ENCODE measurements around the gene FGFR3.
A peak's percentile ranks its signal among the peaks of the same experiment; 100 is the strongest.

Gene FGFR3

DNA sequence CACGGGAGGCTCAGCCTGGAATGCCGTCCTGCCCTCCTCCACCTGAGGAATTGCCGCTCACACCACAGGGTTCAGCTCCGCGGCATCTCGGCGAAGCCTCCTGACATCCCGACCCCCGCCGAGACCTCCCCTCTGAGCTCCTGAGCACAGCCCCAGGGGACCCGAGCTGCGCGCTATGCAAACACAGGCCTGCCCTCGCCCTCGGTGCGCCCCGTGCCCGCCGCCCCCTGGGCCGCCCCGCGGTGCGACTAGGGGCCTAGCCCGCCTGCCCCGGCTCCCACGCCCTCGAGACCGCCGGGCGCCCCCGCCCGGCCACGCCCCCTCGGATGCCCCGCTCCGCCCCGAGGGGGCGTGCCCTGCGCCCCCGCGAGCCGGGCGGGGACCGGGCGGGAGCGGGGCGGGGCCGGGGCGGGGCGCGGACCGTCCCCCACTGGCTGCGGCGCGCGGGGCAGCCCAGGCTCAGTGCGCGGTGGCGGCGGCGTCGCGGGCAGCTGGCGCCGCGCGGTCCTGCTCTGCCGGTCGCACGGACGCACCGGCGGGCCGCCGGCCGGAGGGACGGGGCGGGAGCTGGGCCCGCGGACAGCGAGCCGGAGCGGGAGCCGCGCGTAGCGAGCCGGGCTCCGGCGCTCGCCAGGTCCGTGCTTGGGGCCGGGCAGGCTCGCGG is at the start of gene FGFR3:
Gene FGFR3, plus strand, starts transcription at position 462 of the 664 bp plus-strand sequence. CDS start 642 bp downstream, outside the sequence.
- DNase-seq: peak; percentile 24

DNA sequence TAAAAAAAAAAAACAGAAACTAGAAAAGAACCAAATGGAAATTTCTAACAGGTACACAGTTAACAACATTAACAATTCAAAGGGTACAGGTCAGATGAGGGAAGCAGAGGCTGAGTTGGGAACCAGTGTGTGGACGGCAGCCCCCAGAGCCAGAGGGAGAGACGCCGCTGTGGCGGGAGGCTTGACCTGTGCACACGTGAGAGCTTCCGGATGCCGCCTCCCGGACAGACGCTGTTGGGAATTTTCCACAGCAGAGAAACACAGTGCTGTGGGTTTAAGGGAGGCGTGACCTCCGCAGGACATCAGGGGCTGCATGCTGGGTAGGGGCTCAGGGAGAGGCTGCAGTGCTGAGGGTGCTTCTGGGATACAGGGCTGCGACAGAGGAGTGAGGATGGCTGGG is 49.5 kb upstream of the FGFR3 start:
- DNase-seq: no peak

DNA sequence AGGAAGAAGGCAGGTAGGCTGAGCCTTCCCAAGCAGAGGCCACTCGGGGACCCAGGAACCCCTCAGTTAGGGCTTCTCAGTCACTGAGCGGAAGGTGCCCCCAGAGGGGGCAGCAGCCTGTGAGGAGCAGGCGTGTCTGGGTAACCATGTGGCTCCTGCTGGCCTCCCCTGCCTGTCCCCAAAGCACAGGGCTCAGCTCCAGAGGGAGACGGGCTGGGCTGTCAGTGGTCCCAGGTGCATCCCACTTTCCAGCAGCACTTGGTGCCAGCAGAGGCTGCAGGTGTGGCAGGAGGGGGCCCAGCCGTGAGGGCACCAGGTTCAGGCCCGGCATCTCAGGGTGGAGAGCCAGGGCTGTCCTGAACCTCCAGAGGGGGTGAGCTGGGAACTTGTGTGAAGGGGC is 49.1 kb upstream of the FGFR3 start:
- no peak for DNase-seq

DNA sequence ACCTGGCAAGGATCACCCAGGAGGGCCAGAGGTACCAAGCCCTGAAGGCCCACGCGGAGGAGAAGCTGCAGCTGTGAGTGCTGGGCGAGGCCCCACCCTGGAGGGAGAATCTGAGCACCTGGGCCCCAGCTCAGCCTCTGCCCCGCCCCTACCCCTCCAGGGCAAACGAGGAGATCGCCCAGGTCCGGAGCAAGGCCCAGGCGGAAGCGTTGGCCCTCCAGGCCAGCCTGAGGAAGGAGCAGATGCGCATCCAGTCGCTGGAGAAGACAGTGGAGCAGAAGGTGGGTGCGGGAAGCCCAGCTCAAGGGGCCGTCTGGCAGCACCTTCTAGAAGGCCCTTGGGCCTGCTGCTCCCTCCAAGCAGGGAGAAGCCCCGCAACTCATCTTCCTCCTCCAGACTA is 48.5 kb upstream of the FGFR3 start:
- no peak for DNase-seq

DNA sequence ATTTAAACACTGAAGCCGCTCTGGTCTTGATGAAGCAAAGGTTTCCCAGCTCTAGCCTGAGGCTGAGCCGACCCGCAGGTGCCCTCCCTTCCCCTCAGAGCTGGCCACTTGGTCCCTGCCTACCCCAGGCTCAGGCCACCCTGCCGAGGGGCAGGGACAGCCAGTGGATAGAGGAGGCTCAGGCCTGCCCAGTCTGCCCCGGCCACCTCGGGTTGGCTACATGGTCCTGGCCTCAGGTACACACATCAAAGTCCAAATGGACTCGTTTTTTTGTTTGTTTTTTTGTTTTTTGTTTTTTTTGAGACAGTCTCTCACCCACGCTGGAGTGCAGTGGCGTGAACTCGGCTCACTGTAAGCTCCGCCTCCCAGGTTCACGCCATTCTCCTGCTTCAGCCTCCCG is 47.9 kb upstream of the FGFR3 start:
- DNase-seq: no peak

DNA sequence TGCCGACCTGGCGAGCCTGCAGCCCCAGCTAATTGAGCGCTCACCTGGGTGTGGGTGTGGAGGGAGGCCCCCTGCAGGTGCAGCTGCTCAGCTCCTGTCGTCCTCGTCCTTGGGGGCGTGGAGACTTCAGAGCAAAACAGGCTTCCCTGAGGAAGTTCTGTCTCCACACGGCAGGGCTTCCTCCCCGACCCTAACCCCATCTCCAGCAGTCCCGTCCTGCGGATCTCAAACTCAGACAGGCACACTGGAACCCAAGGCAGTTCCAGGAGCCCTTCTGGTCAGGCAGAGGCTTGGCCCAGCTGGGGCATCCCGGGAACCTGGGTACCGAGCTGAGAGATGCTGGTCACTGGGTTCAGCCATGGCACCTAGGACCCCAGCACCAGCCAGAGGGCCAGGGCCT is 47.4 kb upstream of the FGFR3 start:
- DNase-seq: no peak

DNA sequence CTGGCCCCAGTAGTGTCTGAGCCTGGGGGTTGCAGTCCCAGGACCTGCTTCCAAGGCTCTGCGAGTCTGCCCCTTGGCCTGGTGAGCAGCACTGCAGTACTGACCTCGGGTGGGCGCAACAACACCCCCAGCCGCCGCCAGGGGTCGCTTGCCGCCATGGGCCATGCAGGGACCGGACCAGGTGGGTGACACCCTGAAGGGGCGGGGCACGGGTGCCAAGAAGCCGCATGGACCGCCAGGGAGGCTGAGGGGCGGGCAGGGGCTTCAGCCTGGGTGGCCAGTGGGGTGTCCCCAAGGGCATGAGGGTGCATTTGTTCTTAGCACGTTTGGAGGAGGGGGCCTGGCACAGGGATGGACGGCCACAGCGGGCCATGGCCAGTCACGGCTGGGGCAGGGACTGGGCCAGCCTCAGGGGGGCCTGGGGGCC is 46.8 kb upstream of the FGFR3 start:
- no peak for DNase-seq

DNA sequence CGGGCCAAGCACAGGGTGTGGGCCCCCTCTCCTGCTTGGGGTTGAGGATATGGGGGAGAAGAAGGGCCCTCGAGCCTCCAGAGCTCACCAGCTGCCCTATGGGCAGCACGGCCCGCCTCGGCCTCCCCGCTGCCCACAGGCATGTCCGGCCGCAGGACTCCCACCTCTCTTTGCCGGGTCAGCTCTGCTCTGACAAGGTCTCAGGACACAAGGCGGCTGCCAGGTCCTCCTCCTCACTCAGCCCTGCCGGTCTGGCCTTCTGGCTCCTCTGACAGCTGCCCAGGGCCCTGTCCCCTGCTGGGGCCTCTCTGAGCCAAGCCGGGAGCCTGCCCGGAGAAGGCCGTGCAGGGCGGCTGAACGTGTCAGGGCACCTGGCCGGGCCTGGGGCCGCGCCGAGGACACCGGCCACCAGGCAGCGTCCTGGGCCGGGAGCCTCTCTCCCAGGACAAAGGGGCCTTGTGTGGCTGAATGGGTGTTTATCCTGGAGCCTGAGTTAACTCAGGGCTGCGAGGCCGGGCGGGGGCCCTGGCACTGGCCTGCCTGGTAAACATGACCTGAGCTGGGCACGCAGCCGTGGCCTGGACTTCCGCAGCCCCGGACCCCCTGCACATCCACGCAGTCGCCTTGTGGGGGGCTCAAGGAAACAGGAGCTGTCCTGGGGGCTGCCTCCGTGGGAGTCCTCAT is 46.0 kb upstream of the FGFR3 start:
- DNase-seq: no peak

DNA sequence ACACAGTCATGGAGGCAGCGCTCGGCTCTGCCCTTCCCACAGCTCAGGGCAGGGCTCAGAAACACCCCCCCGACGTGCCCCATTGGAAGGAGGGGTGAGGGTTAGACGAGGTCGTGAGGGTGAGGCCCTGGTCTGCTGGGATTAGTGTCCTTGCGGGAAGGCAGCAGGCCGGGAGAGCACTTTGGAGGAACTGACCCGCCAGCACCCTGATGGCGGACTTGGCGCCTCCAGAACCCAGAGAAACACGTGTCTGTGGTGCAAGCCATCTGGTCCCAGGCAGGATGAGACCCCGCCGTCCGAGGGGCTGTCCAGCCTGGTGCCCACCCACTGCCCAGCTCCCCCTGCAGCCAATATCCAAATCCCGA is 45.5 kb upstream of the FGFR3 start:
- no peak for DNase-seq

DNA sequence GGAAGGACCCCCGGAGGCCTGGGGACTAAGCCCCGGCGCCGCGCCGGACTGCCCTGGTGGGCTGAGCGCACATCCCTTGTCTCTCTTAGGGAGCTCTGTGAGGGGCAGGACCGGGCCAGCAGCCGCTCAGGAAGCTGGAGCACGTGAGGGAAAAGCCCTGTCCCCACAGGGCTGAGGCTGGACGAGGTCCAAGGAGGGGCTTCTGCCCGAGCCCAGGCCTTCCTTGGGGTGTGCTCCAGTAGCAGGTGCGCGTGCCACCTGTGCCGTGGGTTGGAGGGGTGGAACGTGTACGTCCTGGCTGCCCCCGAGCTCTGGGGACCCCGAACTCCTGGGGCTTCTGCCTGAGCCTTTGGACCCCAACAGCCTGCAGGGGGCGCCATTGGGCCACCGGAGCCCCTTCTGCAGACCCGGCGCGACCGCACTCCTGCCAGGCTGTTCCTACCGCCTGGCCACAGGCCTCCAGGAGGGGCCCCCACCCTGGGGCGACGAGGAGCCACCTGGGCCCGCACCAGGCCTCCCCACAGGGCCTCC is 44.6 kb upstream of the FGFR3 start:
- DNase-seq: peak; percentile 68

DNA sequence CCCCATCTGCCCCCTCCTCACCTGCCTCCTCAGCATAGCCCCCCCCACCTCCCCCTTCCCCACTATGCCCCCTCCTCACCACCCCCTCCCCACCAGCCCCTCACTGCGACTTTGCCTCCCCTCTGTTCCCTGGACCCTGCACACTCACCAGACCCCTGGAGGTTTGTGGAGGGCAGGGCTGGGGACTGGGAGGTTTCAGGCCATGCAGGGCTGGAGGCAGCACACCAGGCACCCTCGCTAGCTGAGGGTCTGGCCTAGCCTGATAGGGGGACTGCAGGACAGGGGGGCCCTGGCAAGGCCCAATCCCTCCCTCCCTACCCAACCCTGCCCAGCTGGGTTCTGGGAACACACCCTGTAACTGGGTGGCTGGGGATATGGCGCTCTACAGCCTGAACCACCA is 43.7 kb upstream of the FGFR3 start:
- DNase-seq: no peak

DNA sequence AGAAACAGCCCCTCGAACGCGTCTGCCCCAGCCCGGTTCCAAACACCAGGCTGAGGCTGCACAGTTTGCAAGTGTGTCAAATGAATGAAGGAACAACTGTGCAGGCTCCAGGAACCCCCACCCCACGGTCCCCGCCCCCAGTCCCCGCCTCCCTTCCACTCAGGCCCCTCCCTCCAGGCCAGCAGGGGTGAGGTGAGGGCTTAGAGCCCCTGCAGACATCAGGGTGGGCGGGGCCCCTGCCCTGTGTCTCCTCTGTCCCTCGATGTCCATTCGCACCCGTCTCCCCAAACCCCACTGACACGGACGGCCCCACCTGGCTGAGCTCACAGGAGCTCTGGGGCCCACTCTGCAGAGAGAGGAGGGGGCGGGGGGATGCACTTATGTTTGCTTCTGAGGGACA is 43.3 kb upstream of the FGFR3 start:
- no peak for DNase-seq

DNA sequence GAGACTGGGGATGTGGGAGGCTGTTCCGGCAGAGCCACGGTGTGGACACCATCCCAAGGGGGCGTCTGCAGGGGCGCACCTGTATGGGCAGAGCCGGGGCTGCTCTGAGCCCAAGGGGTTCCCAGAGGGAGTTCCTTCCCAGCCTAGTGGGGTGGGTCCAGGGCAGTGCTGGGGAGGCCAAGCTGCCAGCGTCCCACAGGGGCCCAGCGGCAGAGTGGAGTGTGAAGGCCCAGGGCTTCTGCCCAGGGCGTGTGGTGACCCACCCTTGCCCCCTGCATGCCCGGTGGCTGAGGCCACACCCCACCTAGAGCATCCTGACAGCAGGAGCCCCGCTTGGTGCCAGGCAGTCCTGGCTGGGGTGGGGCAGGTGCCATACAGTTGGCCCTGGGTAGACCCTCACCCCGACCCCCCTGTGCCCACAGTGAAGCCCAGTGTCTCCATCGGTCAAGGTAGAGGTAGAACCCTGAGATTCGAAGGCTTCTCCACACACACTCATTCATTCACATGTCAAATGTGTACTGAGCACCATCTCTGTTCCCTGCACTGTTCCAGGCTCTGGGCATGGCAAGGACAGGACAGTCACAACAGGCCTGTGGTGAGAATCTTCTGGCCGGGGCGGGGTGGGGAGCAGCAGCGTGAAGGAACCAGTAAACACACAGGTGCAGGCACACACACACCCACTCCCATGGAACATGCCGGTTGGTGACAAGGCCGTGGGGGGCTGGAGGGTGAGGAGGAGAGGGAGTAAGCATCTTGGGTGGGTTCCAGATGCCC is 42.5 kb upstream of the FGFR3 start:
- DNase-seq: no peak

DNA sequence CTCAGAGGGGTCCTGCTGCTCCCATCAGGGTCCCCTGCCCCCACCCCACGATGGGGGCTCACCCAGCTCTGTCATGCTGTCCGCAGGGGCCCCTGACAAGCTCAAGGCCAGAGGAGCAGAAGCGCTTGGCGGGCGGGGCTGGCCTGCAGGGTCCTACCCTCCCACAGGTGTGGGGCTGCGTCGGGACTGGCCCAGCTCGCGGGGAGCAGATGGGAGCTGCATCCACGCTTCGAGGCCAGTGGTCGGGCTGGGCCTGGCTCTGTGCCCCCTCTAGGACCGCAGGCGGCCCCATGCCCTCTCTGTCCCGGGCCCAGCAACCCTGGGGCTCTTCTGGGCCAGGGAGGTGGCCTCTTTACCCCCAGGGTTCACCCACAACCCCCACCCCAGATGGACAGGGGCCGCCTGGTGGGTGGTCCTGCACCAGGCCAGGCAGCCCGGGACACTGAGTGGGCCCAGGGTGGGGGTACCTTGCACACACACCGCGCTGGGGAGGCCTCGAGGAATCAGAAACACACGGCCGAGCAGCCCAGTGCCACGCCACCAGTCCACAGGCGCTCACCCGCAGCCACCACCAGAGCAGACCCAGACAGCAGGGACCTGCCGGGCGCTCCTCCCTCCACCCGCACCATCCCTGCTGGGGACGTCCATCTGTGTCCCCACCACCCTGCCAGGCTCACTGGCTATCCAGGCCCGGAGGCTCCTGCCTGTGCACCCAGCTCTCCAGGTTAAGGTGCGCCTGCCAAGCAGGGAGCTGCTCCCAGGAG is 41.8 kb upstream of the FGFR3 start:
- DNase-seq: no peak

DNA sequence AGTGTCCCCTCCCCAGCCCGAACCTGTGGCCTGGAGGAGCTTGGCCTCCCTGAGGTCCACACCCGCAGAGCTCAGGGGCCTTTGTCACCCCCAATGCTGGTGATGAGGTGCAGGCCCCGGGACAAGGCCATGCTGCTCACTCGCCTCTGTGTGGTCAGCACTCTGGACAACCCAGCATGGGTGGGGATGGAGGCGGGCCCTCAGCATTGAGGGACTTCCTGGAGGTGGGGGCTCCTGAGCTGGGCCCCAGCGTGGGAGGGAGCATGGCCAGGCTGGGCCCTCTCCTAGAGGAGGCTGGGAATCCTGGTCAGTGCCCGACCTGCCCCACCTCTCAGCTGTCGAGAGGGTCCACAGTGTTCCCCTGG is 41.2 kb upstream of the FGFR3 start:
- no peak for DNase-seq

DNA sequence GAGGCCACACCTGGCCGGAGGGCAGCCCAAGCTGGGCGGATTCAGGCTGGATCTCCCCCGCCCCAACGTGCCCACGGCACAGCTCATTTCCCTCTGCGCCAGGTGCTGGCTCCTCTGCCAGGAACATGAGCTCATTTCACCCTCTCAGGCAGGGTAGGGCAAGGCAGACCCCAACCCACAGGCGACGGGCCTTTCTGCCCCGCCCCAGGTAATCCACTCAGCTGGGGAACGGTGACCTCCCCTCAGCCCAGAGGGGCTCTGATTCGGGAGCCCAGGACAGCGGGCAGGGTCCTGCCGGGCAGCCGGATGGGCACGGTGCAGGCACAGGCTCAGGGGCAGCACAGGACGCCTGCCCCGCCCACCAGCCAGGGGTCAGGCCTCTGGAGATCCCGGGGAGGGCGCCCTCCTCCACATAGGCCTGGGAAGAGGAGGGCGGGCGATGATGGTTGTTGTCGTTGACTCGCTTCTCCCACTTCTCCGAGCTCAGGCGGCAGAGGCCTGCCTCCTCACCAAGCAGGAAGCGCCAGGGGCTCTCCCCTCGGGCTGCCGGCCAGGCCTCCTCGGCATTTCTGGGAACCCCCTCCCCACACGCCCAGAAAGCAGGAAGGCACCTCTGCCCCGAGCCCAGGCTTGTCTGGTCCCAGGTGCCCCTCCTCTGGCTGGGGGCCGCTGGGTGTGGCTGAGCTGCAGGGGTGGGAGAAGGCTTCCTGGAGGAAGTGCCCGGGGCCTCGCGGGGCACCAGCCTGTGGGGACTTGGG is 40.6 kb upstream of the FGFR3 start:
- peak; percentile 33 for DNase-seq

DNA sequence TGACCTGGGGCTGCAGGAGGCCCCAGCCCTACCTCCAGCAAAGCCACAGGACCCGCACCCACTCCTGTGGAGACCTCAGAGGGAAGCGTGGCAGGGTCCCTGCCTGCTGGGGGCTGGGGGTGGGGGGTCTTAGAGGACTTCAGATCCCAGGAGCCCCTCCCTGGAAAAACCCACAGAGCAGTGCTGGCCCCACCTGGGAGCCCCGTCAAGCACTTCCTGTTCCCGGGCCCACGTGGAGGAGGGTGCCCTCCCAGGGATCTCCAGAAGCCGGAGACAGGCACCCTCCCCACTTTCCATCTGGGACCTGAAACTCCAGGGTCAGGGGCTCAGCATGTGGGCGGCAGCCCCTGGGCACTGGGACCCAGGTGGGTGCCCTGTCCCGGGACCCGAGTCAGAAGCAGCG is 39.8 kb upstream of the FGFR3 start:
- DNase-seq: no peak

DNA sequence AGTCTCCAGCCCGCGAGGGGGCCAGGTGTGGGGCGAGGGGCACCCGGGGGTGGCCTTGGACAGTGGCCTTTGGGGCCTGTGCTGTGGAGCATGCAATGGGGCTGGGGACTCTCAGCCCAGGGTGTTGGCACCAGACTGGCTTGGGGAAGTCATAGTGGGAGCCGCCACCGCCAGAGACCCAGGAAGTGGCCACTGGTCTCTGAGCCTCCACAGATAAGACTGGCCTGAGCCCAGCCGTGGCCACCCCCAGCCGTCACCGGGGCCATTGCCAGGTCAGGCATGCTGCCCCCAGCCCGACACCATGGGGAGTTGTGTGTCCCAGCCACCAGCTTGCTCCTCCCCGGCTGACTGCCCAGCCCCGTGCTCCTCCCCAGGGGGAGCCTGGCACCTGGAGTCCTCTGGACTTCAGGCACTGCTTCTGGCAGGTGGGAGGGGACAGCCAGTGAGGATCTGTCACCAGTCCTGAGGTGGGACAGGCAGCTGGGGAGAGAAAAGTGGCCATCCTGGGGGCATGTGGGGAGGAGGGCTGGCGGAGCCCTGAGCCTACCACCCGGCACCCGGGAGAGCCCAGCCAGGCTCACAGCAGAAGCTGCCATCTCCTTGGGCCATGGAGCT is 39.3 kb upstream of the FGFR3 start:
- no peak for DNase-seq

DNA sequence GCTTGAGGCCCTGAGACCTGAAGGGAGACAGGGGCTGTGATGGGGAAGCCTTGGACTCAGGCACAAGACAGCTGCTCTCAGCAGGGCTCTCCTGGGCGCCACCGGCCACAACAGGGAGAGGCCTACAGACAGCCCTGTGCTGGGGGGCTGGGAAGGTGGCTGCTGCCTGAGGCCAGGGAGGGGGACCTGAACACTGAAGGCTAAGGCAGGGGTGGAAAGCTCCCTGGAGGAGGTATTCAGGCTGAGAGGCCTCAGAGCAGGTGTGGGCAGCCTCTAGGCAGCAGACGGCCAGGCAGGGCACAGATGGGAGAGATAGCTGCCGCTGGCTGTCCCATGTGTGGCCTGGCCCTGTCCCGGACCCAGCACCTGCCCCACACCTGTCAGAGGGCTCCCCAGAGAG is 38.8 kb upstream of the FGFR3 start:
- no peak for DNase-seq

DNA sequence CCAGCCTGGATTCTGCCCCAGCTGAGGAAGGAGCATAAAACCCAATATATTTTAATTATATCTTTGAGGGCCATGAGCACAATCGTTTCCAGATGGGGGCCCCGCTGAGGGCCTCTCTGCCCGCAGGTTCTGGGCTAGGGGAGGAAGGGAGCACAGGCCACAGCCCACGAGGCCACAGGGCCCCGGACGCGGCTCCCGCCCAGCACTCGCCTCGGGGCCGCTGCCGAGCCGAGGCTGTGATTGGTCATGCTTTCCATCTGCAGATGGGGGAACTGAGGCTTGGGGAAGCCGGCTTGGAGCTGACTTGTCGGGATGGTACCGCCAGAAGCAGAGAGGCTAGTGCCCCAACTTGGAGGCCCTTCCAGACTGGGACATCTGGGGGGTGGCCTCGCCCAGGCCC is 37.8 kb upstream of the FGFR3 start:
- no peak for DNase-seq

DNA sequence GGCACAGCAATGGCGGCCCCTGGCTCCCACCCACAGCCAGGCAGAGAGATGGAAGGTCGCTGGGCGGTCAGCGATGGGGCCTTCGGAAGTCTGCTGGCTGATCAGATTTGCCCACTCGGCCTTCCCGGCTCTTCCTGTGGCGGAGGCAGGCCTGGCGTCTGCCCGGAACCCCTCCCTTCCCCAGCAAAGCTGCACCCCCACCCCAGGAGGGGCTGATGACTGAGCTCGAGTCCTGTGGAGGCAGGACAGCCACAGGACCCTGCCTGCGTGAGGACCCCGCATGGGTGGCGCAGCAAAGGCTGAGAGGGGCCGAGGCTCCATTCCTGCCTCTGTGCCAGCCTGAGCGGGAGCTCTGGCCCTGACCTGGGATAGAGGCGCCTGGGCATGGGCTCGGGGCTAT is 37.0 kb upstream of the FGFR3 start:
- DNase-seq: no peak
